ENCODE data around the gene CYP27A1.
"Not testable (repeated sequence)": the region's sequence is repeated elsewhere in the genome, so short reads cannot be mapped to it uniquely, and the experiment has no call there.

The CYP27A1 gene

DNA sequence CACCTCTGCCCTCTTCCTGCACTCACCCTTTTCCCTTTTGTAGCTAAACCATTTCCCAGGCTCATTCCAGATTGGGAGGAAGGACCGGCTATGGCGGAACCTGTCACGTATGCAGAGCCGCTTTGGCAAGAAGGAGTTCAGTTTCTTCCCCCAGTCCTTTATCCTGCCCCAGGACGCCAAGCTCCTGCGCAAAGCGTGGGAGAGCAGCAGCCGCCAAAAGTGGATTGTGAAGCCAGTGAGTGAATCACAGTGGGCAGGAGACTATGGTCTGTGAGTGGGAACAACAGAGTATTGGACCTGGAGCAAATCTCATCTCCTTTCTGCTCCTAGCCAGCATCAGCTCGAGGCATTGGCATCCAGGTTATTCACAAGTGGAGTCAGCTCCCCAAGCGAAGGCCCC is 35.0 kb upstream of the CYP27A1 start:
- H3K36me3 ChIP-seq (ENCODE audit: insufficient read depth, low read depth, low read length) = peaks cover 89% of the 10 kb centered on the region
- H3K4me3 ChIP-seq (ENCODE audit: low read length) = no peak overlapping the region
- H3K27me3 ChIP-seq (ENCODE audit: insufficient read depth, low read length) = no peaks in the 10 kb centered on the region
- H3K9me3 ChIP-seq (ENCODE audit: insufficient read depth, low read depth, low read length) = no peaks in the 10 kb centered on the region
- no peak overlapping the region for H3K9ac ChIP-seq (ENCODE audit: low read depth, low read length)
- H3K4me1 ChIP-seq (ENCODE audit: insufficient read depth, low read length) = no peaks in the 10 kb centered on the region
- H3K27ac ChIP-seq (ENCODE audit: low read length) = no peak overlapping the region

DNA sequence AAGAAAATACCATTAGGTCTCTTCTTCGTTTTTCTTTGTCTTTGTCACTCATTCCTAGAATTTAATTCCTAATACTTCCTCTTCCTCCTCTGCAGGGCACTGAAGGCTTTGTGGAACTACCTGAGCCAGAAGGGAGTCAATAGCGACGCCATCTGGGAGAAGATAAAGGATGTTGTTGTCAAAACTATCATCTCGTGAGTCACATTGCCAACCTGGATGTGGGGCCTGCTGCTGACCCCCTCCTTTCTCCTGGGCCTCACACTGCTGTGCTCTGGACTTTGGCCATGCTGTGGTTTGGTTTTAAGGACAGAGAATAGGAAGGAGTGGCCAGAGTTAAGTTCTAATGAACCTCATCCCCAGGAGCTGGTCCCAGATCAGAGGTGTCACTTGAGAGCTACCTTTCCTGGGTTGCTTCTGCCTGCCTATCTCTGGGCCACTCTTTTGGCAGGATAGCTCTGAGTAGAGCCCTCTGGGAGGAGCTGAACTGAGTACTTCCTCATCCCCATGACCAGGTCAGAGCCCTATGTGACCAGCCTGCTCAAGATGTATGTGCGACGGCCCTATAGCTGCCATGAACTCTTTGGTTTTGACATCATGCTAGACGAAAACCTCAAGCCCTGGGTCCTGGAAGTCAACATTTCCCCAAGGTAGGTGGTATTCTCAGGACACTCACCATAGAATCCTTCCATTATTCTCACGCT is 33.1 kb upstream of the CYP27A1 start:
- no peaks in the 10 kb centered on the region for H3K4me1 ChIP-seq (ENCODE audit: insufficient read depth, low read length)

DNA sequence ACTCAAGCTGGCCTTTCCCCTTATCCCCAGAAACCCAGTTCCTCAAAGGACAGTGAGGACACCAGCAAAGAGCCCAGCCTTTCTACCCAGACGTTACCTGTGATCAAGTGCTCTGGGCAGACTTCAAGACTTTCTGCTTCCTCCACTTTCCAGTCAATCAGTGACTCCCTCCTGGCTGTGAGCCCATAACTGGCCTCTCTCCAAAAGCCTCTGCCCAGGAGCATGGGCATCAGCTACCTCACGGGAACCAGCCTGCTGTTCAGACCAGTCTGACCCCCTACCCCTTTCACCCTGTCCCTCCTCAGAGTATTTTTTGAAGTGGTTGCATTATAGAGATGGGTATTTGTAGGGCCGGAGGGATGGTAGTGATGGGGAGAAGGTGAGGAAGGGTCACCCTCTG is 27.7 kb upstream of the CYP27A1 start:
- H3K27ac ChIP-seq (ENCODE audit: low read length) = no peak overlapping the region
- no peak overlapping the region for H3K9ac ChIP-seq (ENCODE audit: low read depth, low read length)
- H3K36me3 ChIP-seq (ENCODE audit: insufficient read depth, low read depth, low read length) = peaks cover 93% of the 10 kb centered on the region
- no peaks in the 10 kb centered on the region for H3K4me1 ChIP-seq (ENCODE audit: insufficient read depth, low read length)
- no peak overlapping the region for H3K4me3 ChIP-seq (ENCODE audit: low read length)
- H3K27me3 ChIP-seq (ENCODE audit: insufficient read depth, low read length) = no peaks in the 10 kb centered on the region
- H3K9me3 ChIP-seq (ENCODE audit: insufficient read depth, low read depth, low read length) = no peaks in the 10 kb centered on the region

More for the DNA sequence above, 33.1 kb upstream of the CYP27A1 start:
- Histone ChIP-seq H3K27me3 (ENCODE audit: insufficient read depth, low read length) (no peaks in the 10 kb centered on the region), H3K4me3 (ENCODE audit: low read length) (no peak overlapping the region), H3K36me3 (ENCODE audit: insufficient read depth, low read depth, low read length) (peaks cover 94% of the 10 kb centered on the region), H3K27ac (ENCODE audit: low read length) (no peak overlapping the region), H3K9ac (ENCODE audit: low read depth, low read length) (no peak overlapping the region), H3K9me3 (ENCODE audit: insufficient read depth, low read depth, low read length) (no peaks in the 10 kb centered on the region)

DNA sequence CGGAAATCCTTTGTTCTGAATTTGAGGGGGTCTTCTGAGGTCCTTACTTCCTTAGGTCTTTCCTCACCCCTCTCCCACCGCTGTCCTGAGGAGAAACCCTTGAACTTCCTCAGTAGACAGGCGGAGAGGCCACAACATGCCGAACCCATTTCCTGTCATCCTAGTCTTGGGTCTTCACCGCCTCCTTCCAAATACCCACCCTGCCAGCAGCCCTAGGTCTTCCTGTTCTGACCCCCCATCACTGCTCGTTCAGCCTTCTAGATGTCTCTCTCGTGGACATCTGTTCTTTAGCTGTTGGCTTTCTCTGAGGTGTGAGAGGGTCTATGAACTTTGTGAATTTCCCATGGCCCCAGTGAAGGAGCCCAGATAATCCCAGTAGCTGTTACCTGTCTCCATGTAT is 27.2 kb upstream of the CYP27A1 start:
- Histone ChIP-seq H3K9ac (ENCODE audit: low read depth, low read length) (no peak overlapping the region), H3K4me3 (ENCODE audit: low read length) (no peak overlapping the region), H3K27me3 (ENCODE audit: insufficient read depth, low read length) (no peaks in the 10 kb centered on the region), H3K9me3 (ENCODE audit: insufficient read depth, low read depth, low read length) (no peaks in the 10 kb centered on the region), H3K27ac (ENCODE audit: low read length) (no peak overlapping the region), H3K36me3 (ENCODE audit: insufficient read depth, low read depth, low read length) (peaks cover 87% of the 10 kb centered on the region), H3K4me1 (ENCODE audit: insufficient read depth, low read length) (no peaks in the 10 kb centered on the region)

DNA sequence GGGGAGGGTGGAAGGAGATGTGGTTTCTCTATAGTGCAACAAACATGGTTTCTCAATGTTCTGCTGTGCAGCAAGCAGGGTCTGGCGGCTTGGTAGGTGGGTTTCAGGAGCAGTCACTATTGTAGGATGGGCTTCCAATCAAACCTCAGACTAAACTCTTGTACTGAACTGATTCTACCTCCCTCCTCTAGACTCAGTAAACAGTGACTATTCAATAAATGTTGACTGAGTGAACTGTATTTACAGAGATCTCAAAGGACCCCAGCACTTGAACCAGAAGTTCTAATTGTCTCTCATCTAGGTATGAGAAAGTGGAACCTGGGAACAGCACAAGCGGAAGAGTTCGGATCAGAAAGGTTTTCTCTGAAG is 26.8 kb upstream of the CYP27A1 start:
- H3K9me3 ChIP-seq (ENCODE audit: insufficient read depth, low read depth, low read length) = no peaks in the 10 kb centered on the region
- no peak overlapping the region for H3K27ac ChIP-seq (ENCODE audit: low read length)
- H3K4me3 ChIP-seq (ENCODE audit: low read length) = no peak overlapping the region
- no peaks in the 10 kb centered on the region for H3K27me3 ChIP-seq (ENCODE audit: insufficient read depth, low read length)
- H3K9ac ChIP-seq (ENCODE audit: low read depth, low read length) = no peak overlapping the region
- H3K4me1 ChIP-seq (ENCODE audit: insufficient read depth, low read length) = no peaks in the 10 kb centered on the region
- peaks cover 83% of the 10 kb centered on the region for H3K36me3 ChIP-seq (ENCODE audit: insufficient read depth, low read depth, low read length)

DNA sequence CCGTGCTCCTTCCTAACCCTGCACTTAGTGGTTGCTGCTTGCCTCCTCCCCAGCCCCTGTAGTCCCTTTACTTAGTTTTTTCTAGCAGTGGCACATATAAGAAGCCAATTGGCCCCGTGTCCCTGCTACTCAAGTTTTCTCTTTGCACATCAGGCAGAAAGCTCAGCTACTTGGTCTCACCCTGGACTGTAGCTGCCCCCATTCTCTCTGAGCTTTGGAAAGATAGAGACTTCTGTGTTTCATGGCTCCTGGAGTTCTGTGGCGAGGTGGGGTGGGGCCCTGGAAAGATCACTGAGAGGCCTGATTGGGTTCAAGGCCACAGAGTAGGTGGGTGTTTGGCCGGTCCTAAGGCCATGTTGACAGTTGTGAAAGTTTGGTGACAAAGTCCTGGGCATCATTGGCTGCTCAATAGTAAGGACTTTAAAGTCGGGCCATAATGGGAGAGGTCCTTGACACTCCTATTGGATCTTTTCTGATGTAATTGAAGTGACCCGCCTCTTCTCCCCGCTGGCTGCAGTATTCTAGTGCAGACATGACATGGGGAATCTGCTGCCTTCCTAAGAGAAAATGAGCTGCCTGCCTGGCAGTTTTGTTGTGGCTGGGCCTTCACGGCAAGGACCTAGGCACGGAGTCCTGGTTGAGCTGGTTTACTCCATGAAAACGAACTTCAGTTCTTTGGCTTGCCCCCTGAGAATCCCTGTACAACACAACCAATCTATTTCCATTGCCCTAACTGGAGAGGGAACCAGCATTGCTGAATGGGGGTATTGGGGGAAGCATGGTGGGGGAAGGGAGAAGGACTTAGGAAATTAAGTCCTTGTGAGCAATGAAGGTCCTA is 26.2 kb upstream of the CYP27A1 start:
- Histone ChIP-seq H3K36me3 (ENCODE audit: insufficient read depth, low read depth, low read length) (peaks cover 77% of the 10 kb centered on the region), H3K9me3 (ENCODE audit: insufficient read depth, low read depth, low read length) (no peaks in the 10 kb centered on the region), H3K27ac (ENCODE audit: low read length) (no peak overlapping the region), H3K4me3 (ENCODE audit: low read length) (no peak overlapping the region), H3K9ac (ENCODE audit: low read depth, low read length) (no peak overlapping the region), H3K27me3 (ENCODE audit: insufficient read depth, low read length) (no peaks in the 10 kb centered on the region), H3K4me1 (ENCODE audit: insufficient read depth, low read length) (no peaks in the 10 kb centered on the region)

DNA sequence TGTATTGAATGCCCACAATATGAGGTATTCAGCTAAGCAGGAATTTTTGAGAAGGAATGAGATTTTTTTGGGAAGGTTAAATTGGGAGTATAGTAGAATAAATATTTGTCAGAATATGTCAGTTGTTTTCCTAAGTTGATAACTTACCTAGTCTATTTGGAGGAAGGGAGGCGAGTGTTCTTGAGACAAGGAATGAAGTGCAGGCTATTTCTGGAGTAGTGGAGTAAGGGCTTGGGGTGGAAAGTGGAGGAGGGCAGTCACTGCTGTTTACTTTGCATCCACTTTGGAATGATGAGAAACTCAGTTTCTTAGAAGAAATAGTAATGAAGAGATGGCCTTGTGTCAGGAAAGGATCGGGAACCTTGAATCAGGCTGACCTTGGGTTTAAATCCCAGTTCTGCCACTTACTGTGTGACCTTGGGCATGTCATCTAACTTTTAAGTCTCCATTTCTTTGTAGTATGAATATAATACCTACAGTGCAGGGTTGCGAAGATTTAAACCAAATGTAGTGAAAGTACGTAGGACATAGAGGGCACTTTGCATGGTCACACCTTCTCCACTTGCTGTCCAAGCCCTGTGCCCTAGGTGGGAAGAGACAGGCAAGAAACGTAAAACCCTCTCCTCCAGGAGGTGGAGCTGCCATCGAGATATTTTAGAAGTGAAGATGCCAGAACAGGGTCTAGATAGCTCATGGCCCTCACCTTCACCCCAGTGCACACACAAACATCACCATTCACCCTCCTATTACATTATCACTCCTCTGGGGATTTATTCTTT is 25.2 kb upstream of the CYP27A1 start:
- Histone ChIP-seq H3K9ac (ENCODE audit: low read depth, low read length) (no peak overlapping the region), H3K4me3 (ENCODE audit: low read length) (no peak overlapping the region), H3K9me3 (ENCODE audit: insufficient read depth, low read depth, low read length) (no peaks in the 10 kb centered on the region), H3K4me1 (ENCODE audit: insufficient read depth, low read length) (no peaks in the 10 kb centered on the region), H3K36me3 (ENCODE audit: insufficient read depth, low read depth, low read length) (peaks cover 68% of the 10 kb centered on the region), H3K27ac (ENCODE audit: low read length) (no peak overlapping the region), H3K27me3 (ENCODE audit: insufficient read depth, low read length) (no peaks in the 10 kb centered on the region)

DNA sequence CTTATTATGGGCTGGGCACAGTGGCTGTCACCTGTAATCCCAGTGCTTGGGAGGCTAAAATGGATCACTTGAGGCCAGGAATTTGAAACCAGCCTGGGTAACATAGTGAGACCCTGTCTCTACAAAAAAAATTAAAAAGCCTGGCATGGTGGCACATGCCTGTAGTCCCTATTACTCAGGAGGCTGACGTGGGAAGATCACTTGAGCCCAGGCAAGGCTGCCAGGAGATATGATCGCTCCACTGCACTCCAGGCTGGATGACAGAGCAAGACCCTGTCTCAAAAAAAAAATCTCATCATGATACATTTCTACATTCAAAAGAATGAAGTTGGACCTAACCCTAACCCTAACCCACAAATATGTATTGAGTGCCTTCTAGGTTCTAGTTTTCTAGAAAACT is 20.2 kb upstream of the CYP27A1 start:
- Histone ChIP-seq H3K9me3 (ENCODE audit: insufficient read depth, low read depth, low read length) (no peaks in the 10 kb centered on the region), H3K27ac (ENCODE audit: low read length) (no peak overlapping the region), H3K9ac (ENCODE audit: low read depth, low read length) (no peak overlapping the region), H3K27me3 (ENCODE audit: insufficient read depth, low read length) (no peaks in the 10 kb centered on the region), H3K4me3 (ENCODE audit: low read length) (no peak overlapping the region), H3K36me3 (ENCODE audit: insufficient read depth, low read depth, low read length) (peaks cover 20% of the 10 kb centered on the region), H3K4me1 (ENCODE audit: insufficient read depth, low read length) (no peaks in the 10 kb centered on the region)

DNA sequence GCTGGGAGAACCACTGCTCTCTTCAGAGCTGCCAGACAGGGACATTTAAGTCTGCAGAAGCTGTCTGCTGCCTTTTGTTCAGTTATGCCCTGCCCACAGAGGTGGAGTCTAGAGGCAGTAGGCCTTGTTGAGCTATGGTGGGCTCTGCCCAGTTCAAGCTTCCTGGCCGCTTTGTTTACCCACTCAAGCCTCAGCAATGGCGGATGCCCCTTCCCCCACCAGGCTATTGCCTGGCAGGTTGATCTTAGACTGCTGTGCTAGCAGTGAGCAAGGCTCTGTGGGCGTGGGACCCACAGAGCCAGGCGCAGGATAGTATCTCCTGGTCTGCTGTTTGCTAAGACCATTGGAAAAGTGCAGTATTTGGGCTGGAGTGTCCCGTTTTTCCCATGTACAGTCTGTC is 9.2 kb upstream of the CYP27A1 start:
- H3K4me3 ChIP-seq (ENCODE audit: low read length); H3K9ac ChIP-seq (ENCODE audit: low read depth, low read length); H3K36me3 ChIP-seq (ENCODE audit: insufficient read depth, low read depth, low read length); H3K27me3 ChIP-seq (ENCODE audit: insufficient read depth, low read length); H3K27ac ChIP-seq (ENCODE audit: low read length); H3K9me3 ChIP-seq (ENCODE audit: insufficient read depth, low read depth, low read length); H3K4me1 ChIP-seq (ENCODE audit: insufficient read depth, low read length): not testable (repeated sequence)

DNA sequence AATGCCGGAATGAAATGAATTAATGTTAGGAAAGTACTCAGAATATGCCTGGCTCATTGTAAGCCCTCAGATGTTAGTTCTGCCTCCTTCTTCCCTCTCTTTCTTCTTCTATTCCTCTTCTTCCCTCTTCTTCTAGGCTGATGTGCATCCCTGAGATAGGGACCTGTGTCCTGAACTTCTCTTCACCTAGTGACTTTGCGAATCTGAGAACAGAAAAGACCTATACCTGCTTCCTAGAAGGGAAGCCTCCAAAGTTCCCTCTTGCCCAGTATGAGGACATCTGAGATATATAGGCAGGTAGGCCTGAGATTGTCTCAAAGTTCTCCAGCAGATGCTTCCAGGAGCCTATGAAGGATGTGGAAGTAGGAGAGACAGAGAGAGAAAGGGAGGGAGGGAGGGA is 8.1 kb upstream of the CYP27A1 start:
- H3K36me3 ChIP-seq (ENCODE audit: insufficient read depth, low read depth, low read length) = no peaks in the 10 kb centered on the region
- no peaks in the 10 kb centered on the region for H3K4me1 ChIP-seq (ENCODE audit: insufficient read depth, low read length)
- H3K9me3 ChIP-seq (ENCODE audit: insufficient read depth, low read depth, low read length) = peaks cover 7% of the 10 kb centered on the region; the same call in 1 of the 2 replicates
- H3K9ac ChIP-seq (ENCODE audit: low read depth, low read length) = no peak overlapping the region
- H3K27me3 ChIP-seq (ENCODE audit: insufficient read depth, low read length) = no peaks in the 10 kb centered on the region
- H3K4me3 ChIP-seq (ENCODE audit: low read length) = no peak overlapping the region
- H3K27ac ChIP-seq (ENCODE audit: low read length) = no peak overlapping the region

DNA sequence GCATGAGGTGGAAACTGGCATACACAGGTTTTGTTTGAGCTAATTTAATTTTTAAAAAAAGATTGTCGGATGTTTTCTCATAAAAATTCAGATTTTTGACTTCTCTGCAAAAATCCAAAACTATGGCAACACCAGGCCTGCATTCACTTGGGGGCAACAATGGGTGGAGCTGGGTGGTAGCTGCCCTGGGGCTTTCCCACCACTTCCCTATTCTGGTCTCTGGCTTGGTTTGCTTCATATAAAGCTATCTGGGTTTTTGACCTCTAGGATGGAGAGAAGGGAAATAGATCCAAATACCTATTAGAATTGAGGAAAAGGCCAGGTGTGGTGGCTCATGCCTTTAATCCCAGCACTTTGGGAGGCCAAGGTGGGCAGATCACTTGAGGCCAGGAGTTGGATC is 5.5 kb upstream of the CYP27A1 start:
- Histone ChIP-seq H3K9me3 (ENCODE audit: insufficient read depth, low read depth, low read length) (peaks cover 7% of the 10 kb centered on the region; the same call in 1 of the 2 replicates), H3K9ac (ENCODE audit: low read depth, low read length) (no peak overlapping the region), H3K27ac (ENCODE audit: low read length) (no peak overlapping the region), H3K27me3 (ENCODE audit: insufficient read depth, low read length) (peaks cover 10% of the 10 kb centered on the region), H3K36me3 (ENCODE audit: insufficient read depth, low read depth, low read length) (no peaks in the 10 kb centered on the region), H3K4me3 (ENCODE audit: low read length) (no peak overlapping the region), H3K4me1 (ENCODE audit: insufficient read depth, low read length) (peaks cover 4% of the 10 kb centered on the region; the same call in 1 of the 2 replicates)
